ENCODE measurements around the gene ASH1L. TPM values are rescaled to one million over a fixed set of nuclear protein-coding genes. Genes with fewer than 3 reads are reported as not detected.
"Not testable (repeated sequence)": the region's sequence is repeated elsewhere in the genome, so short reads cannot be mapped to it uniquely, and the experiment has no call there.

The ASH1L gene
- total RNA-seq, 1 experiment from 2014 or later = 71.8 TPM

DNA sequence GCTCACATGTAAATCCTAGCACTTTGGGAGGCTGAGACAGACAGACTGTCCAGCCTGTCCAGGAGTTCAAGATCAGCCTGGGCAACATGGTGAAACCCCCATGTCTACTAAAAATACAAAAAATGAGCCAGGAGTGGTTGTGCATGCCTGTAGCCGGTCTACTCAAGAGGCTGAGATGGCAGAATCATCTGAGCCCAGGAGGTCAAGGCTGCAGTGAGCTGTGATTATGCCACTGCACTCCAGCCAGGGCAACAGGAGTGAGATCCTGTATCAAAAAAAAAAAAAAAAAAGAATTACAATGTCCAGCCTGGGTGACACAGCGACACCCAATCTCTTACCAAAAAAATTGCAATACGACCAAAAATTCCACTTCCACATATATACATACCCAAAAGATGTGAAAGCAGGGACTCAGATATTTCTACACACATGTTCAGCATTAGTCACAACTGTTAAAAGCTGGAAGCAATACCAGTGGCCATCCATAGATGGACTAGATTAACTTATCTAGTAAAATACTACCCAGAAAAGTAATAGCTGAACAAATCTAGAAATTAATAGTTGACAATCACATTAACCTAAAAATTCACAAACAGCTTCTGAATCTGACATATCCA, 49.2 kb downstream of the ASH1L start:
- no peaks in the 10 kb centered on the region for H3K4me1 Mint-ChIP-seq (ENCODE audit: low read depth, unreplicated experiment)
- no peak overlapping the region for H3K27ac Mint-ChIP-seq (ENCODE audit: unreplicated experiment)

DNA sequence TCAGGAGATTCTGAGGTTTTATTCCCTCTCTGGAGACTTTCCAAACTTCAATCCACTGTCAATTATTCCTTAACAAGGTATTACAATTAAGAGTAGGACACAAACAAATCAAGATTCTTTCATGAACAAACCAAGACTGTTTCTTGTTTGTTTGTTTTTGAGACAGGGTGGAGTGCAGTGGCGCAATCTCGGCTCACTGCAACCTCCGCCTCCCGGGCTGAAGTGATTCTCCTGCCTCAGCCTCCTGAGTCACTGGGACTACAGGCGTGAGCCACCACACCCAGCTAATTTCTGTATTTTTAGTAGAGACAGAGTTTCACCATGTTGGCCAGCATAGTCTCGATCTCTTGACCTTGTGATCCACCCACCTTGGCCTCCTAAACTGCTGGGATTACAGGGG, 51.2 kb downstream of the ASH1L start:
- DNase-seq; BruUV-seq (replicated peaks); intact Hi-C loops (cut with micrococcal nuclease; ENCODE audit: unreplicated experiment); H3K4me1 Mint-ChIP-seq (ENCODE audit: low read depth, unreplicated experiment); H3K27me3 Mint-ChIP-seq (ENCODE audit: unreplicated experiment); H3K27ac Mint-ChIP-seq (ENCODE audit: unreplicated experiment); CTCF ChIA-PET; H3K9me3 Mint-ChIP-seq (ENCODE audit: low read depth, unreplicated experiment); H3K4me3 Mint-ChIP-seq (ENCODE audit: low read depth, unreplicated experiment): not testable (repeated sequence)
- H3K36me3 Mint-ChIP-seq (ENCODE audit: insufficient read depth, unreplicated experiment) = peaks cover 12% of the 10 kb centered on the region

More for the DNA sequence above, 49.2 kb downstream of the ASH1L start:
- intact Hi-C loops (cut with micrococcal nuclease; ENCODE audit: unreplicated experiment) = no loop called here
- CTCF ChIA-PET = interaction anchor here (0.6 to 0.7 kb wide), 4 partner anchors 97 to 584 kb away, joined by 3 to 7 read pairs (median 5); no protein-coding TSS in a partner anchor
- no peak for DNase-seq
- Mint-ChIP-seq H3K36me3 (ENCODE audit: insufficient read depth, unreplicated experiment) (peaks cover 27% of the 10 kb centered on the region), H3K9me3 (ENCODE audit: low read depth, unreplicated experiment) (no peaks in the 10 kb centered on the region), H3K27me3 (ENCODE audit: unreplicated experiment) (no peaks in the 10 kb centered on the region), H3K4me3 (ENCODE audit: low read depth, unreplicated experiment) (no peak overlapping the region)
- BruUV-seq (replicated peaks) = no TSS peak
- TF ChIP-seq, protein P1, sequence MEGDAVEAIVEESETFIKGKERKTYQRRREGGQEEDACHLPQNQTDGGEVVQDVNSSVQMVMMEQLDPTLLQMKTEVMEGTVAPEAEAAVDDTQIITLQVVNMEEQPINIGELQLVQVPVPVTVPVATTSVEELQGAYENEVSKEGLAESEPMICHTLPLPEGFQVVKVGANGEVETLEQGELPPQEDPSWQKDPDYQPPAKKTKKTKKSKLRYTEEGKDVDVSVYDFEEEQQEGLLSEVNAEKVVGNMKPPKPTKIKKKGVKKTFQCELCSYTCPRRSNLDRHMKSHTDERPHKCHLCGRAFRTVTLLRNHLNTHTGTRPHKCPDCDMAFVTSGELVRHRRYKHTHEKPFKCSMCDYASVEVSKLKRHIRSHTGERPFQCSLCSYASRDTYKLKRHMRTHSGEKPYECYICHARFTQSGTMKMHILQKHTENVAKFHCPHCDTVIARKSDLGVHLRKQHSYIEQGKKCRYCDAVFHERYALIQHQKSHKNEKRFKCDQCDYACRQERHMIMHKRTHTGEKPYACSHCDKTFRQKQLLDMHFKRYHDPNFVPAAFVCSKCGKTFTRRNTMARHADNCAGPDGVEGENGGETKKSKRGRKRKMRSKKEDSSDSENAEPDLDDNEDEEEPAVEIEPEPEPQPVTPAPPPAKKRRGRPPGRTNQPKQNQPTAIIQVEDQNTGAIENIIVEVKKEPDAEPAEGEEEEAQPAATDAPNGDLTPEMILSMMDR (IDR thresholded peaks at IDR 0.05; ENCODE audit: unreplicated experiment) = no peak

DNA sequence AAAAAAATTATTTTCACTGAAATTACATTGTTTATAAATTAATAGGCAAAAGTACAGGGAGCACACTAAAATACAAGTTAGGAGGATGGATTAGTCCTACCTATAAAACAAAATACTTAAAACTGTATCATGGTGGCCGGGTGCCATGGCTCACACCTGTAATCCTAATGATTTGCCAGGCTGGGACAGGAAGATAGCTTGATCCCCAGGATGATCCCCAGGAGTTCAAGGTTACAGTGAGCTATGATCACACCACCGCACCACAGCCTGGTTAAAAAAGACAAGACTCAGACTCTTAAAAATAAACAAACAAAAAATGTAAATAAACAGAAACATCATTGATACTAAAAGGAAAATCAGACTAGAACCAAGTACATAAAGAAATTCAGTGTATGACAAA, 53.5 kb downstream of the ASH1L start:
- no peak for DNase-seq
- BruUV-seq (replicated peaks) = no TSS peak
- TF ChIP-seq, protein P1 (IDR thresholded peaks at IDR 0.05; ENCODE audit: unreplicated experiment) = no peak
- Mint-ChIP-seq H3K4me3 (ENCODE audit: low read depth, unreplicated experiment) (no peak overlapping the region), H3K27ac (ENCODE audit: unreplicated experiment) (no peak overlapping the region), H3K9me3 (ENCODE audit: low read depth, unreplicated experiment) (no peaks in the 10 kb centered on the region), H3K27me3 (ENCODE audit: unreplicated experiment) (no peaks in the 10 kb centered on the region), H3K36me3 (ENCODE audit: insufficient read depth, unreplicated experiment) (peaks cover 6% of the 10 kb centered on the region), H3K4me1 (ENCODE audit: low read depth, unreplicated experiment) (no peaks in the 10 kb centered on the region)
- intact Hi-C loops (cut with micrococcal nuclease; ENCODE audit: unreplicated experiment) = no loop called here
- CTCF ChIA-PET = no interaction called here

DNA sequence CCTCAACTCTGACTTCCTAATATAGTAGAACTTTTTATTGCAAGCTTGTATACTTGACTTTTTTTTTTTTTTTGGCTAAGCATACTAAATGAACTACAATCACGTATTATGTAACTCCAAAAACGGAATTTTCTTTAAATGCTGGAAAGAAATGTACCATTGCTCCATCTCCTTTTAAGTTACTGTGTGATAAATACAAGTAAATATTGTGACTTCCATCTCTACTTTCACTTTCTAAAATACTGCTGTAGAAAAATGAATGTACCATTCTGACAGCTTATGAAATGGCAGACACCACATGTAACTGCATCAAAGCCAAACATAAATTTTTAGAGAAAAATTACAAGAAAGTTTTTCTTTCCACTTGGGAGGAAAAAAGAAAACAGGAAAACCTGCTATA, 54.7 kb downstream of the ASH1L start:
- Mint-ChIP-seq H3K27me3 (ENCODE audit: unreplicated experiment) (no peaks in the 10 kb centered on the region), H3K9me3 (ENCODE audit: low read depth, unreplicated experiment) (no peaks in the 10 kb centered on the region), H3K4me3 (ENCODE audit: low read depth, unreplicated experiment) (no peak overlapping the region), H3K27ac (ENCODE audit: unreplicated experiment) (no peak overlapping the region), H3K36me3 (ENCODE audit: insufficient read depth, unreplicated experiment) (peaks cover 6% of the 10 kb centered on the region), H3K4me1 (ENCODE audit: low read depth, unreplicated experiment) (peaks cover 9% of the 10 kb centered on the region)
- intact Hi-C loops (cut with micrococcal nuclease; ENCODE audit: unreplicated experiment) = no loop called here
- CTCF ChIA-PET = no interaction called here
- DNase-seq = no peak
- TF ChIP-seq, protein P1 (IDR thresholded peaks at IDR 0.05; ENCODE audit: unreplicated experiment) = no peak
- no TSS peak for BruUV-seq (replicated peaks)

DNA sequence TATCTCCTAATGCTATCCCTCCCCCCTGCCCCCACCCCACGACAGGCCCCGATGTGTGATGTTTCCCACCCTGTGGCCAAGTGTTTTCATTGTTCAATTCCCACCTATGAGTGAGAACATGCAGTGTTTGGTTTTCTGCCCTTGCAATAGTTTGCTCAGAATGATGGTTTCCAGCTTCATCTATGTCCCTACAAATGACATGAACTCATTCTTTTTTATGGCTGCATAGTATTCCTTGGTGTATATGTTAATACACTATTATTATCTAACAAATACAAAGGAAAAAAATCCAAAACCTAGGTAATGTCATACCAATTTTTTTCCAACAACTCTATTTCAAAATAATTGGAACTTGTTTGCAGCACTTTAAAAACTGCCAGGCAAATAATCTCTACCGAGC, 56.6 kb downstream of the ASH1L start:
- BruUV-seq (replicated peaks); H3K36me3 Mint-ChIP-seq (ENCODE audit: insufficient read depth, unreplicated experiment); intact Hi-C loops (cut with micrococcal nuclease; ENCODE audit: unreplicated experiment); H3K27me3 Mint-ChIP-seq (ENCODE audit: unreplicated experiment); DNase-seq; H3K27ac Mint-ChIP-seq (ENCODE audit: unreplicated experiment); H3K4me3 Mint-ChIP-seq (ENCODE audit: low read depth, unreplicated experiment); H3K9me3 Mint-ChIP-seq (ENCODE audit: low read depth, unreplicated experiment); H3K4me1 Mint-ChIP-seq (ENCODE audit: low read depth, unreplicated experiment); CTCF ChIA-PET: not testable (repeated sequence)
